Peyer's patch (tissue), 4 donors: Measurements from ENCODE around the gene ZDHHC21.

Experiments used
- POLR2A ChIP-seq, 2 donors: fragments of 450-650 bp; IDR thresholded peaks; one replicate each; pipeline ENCODE4 v1.5.1; 2017; ENCODE audit warnings: antibody characterized with exemption in 2 of 2, mild to moderate bottlenecking in 2 of 2, moderate library complexity in 2 of 2
- TF ChIP-seq, protein P1 (sequence below), 6 experiments: fragments of 450-650 bp in 4 of 6; fragments of 200-600 bp in 2 of 6; sonication (generic) in 1 of 6; IDR thresholded peaks; one replicate each; pipeline ENCODE4 v1.5.1; 2017 to 2019; ENCODE audit warnings: antibody characterized with exemption in 6 of 6, mild to moderate bottlenecking in 3 of 6, moderate library complexity in 1 of 6

GRCh38 chr9:14653511-14653910 is 39.7 kb downstream of the ZDHHC21 start:
- TF ChIP-seq, protein P1, sequence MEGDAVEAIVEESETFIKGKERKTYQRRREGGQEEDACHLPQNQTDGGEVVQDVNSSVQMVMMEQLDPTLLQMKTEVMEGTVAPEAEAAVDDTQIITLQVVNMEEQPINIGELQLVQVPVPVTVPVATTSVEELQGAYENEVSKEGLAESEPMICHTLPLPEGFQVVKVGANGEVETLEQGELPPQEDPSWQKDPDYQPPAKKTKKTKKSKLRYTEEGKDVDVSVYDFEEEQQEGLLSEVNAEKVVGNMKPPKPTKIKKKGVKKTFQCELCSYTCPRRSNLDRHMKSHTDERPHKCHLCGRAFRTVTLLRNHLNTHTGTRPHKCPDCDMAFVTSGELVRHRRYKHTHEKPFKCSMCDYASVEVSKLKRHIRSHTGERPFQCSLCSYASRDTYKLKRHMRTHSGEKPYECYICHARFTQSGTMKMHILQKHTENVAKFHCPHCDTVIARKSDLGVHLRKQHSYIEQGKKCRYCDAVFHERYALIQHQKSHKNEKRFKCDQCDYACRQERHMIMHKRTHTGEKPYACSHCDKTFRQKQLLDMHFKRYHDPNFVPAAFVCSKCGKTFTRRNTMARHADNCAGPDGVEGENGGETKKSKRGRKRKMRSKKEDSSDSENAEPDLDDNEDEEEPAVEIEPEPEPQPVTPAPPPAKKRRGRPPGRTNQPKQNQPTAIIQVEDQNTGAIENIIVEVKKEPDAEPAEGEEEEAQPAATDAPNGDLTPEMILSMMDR (IDR thresholded peaks at IDR 0.05), result no peak
- TF ChIP-seq POLR2A (IDR thresholded peaks at IDR 0.05), result no peak
